Measurements from ENCODE around the gene PRDM13. TPM values are rescaled to one million over a fixed set of nuclear protein-coding genes. Genes with fewer than 3 reads are reported as not detected.

The PRDM13 gene
- total and polyA plus RNA-seq, 2 of the 8 experiments (the other 6 are each of a cell fraction or from before 2014, with no cell fraction given) = 0.05 to 0.09 TPM

DNA sequence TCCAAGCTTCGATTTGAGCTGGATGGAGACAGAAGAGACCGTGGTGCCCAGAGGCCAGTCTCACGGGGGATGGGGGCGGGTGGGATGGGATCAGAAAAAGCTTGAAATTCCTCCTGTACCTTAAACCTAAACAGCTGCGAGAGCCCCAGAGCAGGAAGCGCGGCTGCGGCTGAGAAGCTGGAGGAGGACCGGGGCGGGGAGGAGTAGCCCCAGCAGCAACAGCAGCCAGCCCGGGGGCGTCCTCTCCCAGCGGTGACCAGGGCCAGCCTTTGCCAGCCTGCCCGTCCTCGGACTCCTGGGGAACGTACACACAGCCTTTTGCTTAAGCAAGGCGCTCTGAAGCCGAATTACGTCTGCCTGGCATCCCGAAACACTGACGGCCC, 17.4 kb upstream of the PRDM13 start:
- H3K18ac ChIP-seq (ENCODE audit: extremely low read depth, low read length) = no peak overlapping the region
- no peak overlapping the region for H3K23ac ChIP-seq (ENCODE audit: insufficient read length)
- H4K91ac ChIP-seq (replicated peaks; ENCODE audit: insufficient read length, low read length) = no peak overlapping the region
- H2BK15ac ChIP-seq (ENCODE audit: low read length) = no peak overlapping the region
- H3K4ac ChIP-seq (replicated peaks; ENCODE audit: insufficient read length, low read depth, low read length) = no peak overlapping the region
- H4K8ac ChIP-seq (ENCODE audit: extremely low read depth, insufficient read depth, low read length) = no peak overlapping the region
- no peak overlapping the region for H2BK20ac ChIP-seq (ENCODE audit: low read length)
- no peak overlapping the region for H2AK5ac ChIP-seq (ENCODE audit: low read depth, low read length)
- peaks cover 0 to 6% (median 2%) of the 10 kb centered on the region in 4 experiments; a peak in 4 of 7 replicates for H3K4me1 ChIP-seq (replicated peaks in 1 of 4; ENCODE audit: control insufficient read depth in 3 of 4, insufficient read depth in 4 of 4, low read length in 3 of 4)
- ChIA-PET POLR2A (ENCODE audit: partially characterized antibody) (interaction anchor here (1.1 to 4.4 kb wide), 5 partner anchors 9 to 21 kb away, joined by 3 to 29 read pairs (median 5); partner anchors contain the start of gene CCNC), CTCF (ENCODE audit: partially characterized antibody) (interaction anchor here (0.8 to 4.7 kb wide), 12 partner anchors 10 to 413 kb away, joined by 3 to 49 read pairs (median 6); partner anchors contain the start of genes CCNC and PRDM13)
- no peaks in the 10 kb centered on the region for H3K9me3 ChIP-seq (ENCODE audit: insufficient read depth in 2 of 2, low read depth in 1 of 2, low read length in 1 of 2)
- peak in 1 of 2 experiments; percentile 58 for DNase-seq (ENCODE audit: low read depth in 1 of 2, low spot score in 2 of 2)
- no peak overlapping the region for H3K9ac ChIP-seq (replicated peaks in 1 of 4; ENCODE audit: extremely low read depth in 1 of 4, low read depth in 3 of 4, low read length in 3 of 4)
- no peak overlapping the region for H3K56ac ChIP-seq (replicated peaks; ENCODE audit: insufficient read length, low read depth, low read length)
- H3K79me1 ChIP-seq (ENCODE audit: low read depth, low read length) = no peaks in the 10 kb centered on the region
- H3K23me2 ChIP-seq (ENCODE audit: low read depth, low read length) = peaks cover 5% of the 10 kb centered on the region; the same call in 1 of the 2 replicates
- FAIRE-seq = no peak
- peaks cover 0 to 2% (median 0%) of the 10 kb centered on the region in 4 experiments; a peak in 1 of 8 replicates for H3K36me3 ChIP-seq (ENCODE audit: control insufficient read depth in 2 of 4, insufficient read depth in 4 of 4, low read length in 3 of 4)
- H4K20me1 ChIP-seq (replicated peaks in 1 of 2; ENCODE audit: control insufficient read depth in 1 of 2, insufficient read depth in 2 of 2, low read length in 2 of 2) = peaks cover 4 to 7% of the 10 kb centered on the region in 2 experiments
- no peak overlapping the region; the same call in 1 of the 2 replicates for H2AFZ ChIP-seq (ENCODE audit: low read length)
- H2BK120ac ChIP-seq (replicated peaks; ENCODE audit: low read depth, low read length) = no peak overlapping the region
- no peak overlapping the region for H2BK5ac ChIP-seq (ENCODE audit: low read depth, low read length)
- peak overlapping the region; percentile 49 to 85 for H3K4me2 ChIP-seq (ENCODE audit: insufficient read depth in 1 of 2, low read depth in 2 of 2, low read length in 2 of 2)
- TF ChIP-seq CEBPB (IDR thresholded peaks at IDR 0.05; ENCODE audit: low read depth, low read length) (no peak), EZH2 (IDR thresholded peaks at IDR 0.05; ENCODE audit: low read depth, low read length, severe bottlenecking) (peak; percentile 17)
- 7% methylated on average over 18 of the region's 21 CpGs; no CpG with 5 or more reads in 1 of the 2 experiments for WGBS, 2 experiments (ENCODE audit: extremely low coverage in 1 of 2, insufficient coverage in 1 of 2, insufficient read length in 1 of 2, insufficient replicate concordance in 2 of 2, low coverage in 1 of 2, low lambda C conversion rate in 2 of 2, missing lambda C conversion rate in 1 of 2)
- H3K27me3 ChIP-seq (replicated peaks in 1 of 4; ENCODE audit: control insufficient read depth in 3 of 4, extremely low read depth in 1 of 4, insufficient read depth in 3 of 4, low read length in 3 of 4) = peaks cover 60 to 93% (median 80%) of the 10 kb centered on the region in 4 experiments
- no peak overlapping the region for H3K27ac ChIP-seq (ENCODE audit: low read depth, low read length)
- H3K4me3 ChIP-seq (ENCODE audit: extremely low read depth in 1 of 4, insufficient read depth in 2 of 4, low read depth in 3 of 4, low read length in 4 of 4) = peak overlapping the region; percentile 25 to 61 (median 38); a peak in 5 of 8 replicates
- no peak overlapping the region for H2BK12ac ChIP-seq (ENCODE audit: low read depth, low read length)
- H3K14ac ChIP-seq (ENCODE audit: insufficient read length) = no peak overlapping the region
- H3K79me2 ChIP-seq (ENCODE audit: control insufficient read depth in 1 of 2, insufficient read depth in 2 of 2, low read length in 2 of 2) = no peaks in the 10 kb centered on the region
- H4K5ac ChIP-seq (ENCODE audit: insufficient read length, low read depth, low read length) = no peak overlapping the region
